Activated CD4-positive, alpha-beta memory T cell treated with anti-CD3 and anti-CD28 coated beads, Interleukin-2, amount 10 ng/mL, durations not matched to agents 7 days and 5 days (primary cell): ENCODE results near the gene MYH4. TPM values are rescaled to one million over a fixed set of nuclear protein-coding genes. Genes with fewer than 3 reads are reported as not detected.

Experiments used
- CTCF ChIA-PET: fragments of 350-600 bp; sonication (Branson Sonifier 250); formaldehyde crosslinking; loops from one replicate; lab custom pipeline; 2021; ENCODE audit warnings: antibody characterized with exemption, inconsistent platforms; lab: Charles Lee
- POLR2A ChIA-PET: fragments of 350-600 bp; sonication (Branson Sonifier 250); formaldehyde crosslinking; loops from one replicate; lab custom pipeline; 2021; ENCODE audit warnings: antibody characterized with exemption; lab: Charles Lee
- DNase-seq: peaks from one replicate; pipeline ENCODE4 v3.0.0-alpha.2; 2020
- H3K27ac Mint-ChIP-seq: one replicate; pipeline ENCODE4 v1.8.0; 2021; ENCODE audit warnings: mild to moderate bottlenecking, mixed read lengths
- H3K27me3 Mint-ChIP-seq: one replicate; pipeline ENCODE4 v1.8.0; 2021; ENCODE audit warnings: mixed read lengths
- H3K36me3 Mint-ChIP-seq: one replicate; pipeline ENCODE4 v1.8.0; 2021; ENCODE audit warnings: low read depth, mixed read lengths
- H3K4me1 Mint-ChIP-seq: one replicate; pipeline ENCODE4 v1.8.0; 2021; ENCODE audit warnings: mixed read lengths
- H3K4me3 Mint-ChIP-seq: one replicate; pipeline ENCODE4 v1.8.0; 2021; ENCODE audit warnings: mild to moderate bottlenecking, mixed read lengths
- H3K9me3 Mint-ChIP-seq: one replicate; pipeline ENCODE4 v1.8.0; 2021; ENCODE audit warnings: mixed read lengths
- total RNA-seq, 2 experiments: library from RNA; stranded (reverse); gene quantifications; one replicate each; pipeline ENCODE4 v1.2.3, GENCODE V29; 2021

MYH4 gene
- total RNA-seq, 2 experiments from 2014 or later: not detected

DNA sequence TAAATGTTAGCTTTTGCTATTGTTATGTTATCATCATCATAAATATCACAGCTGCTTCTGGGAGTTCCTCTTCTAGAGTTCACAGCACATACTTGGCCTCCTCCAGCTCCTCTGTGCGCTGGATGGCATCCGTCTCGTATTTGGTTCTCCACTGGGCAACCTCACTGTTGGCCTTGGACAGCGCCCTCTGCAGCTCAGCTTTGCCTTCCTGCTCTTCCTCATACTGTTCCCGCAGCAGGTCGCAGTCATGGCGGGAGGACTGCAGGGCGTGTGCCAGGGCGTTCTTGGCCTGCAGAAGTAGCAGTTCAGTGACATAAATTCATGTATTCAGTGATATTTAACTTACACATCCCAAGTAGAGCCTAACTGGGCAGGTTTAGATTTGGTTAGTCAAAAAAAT, 71.0 kb downstream of the MYH4 start:
- CTCF ChIA-PET: no interaction called here
- POLR2A ChIA-PET: no interaction called here
- Mint-ChIP-seq H3K27ac (no peak overlapping the region), H3K9me3 (no peaks in the 10 kb centered on the region), H3K27me3 (peaks cover 1% of the 10 kb centered on the region), H3K4me1 (peaks cover 2% of the 10 kb centered on the region), H3K4me3 (no peak overlapping the region), H3K36me3 (no peaks in the 10 kb centered on the region)
- no peak for DNase-seq

DNA sequence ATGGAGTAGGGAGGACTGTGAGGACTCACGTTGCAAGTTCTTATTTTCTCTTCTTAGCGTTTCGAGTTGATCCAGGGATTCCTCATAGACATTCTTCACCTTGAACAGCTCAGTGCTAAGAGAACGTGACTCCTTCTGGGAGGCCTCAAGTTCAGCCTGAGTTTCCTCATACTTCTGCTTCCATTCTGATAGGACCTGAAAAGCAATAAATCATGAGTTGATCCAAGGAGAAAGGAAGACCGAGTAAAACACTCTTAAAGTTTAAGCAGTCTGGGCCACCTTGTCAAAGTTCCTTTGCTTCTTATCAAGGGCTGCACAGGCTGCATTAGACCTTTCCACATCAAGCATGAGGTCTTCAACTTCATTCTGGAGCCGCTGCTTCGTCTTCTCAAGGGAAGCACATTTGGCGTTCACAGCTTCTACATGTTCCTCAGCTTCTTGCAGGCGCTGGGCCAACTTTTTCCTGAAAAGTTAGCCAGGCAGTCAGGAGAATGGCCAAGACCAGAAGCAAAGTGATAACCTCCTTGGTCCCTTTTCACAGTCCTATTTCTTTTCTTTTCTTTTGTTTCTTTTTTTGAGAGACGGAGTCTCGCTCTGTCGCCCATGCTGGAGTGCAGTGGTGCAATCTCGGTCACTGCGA, 72.7 kb downstream of the MYH4 start:
- no peak overlapping the region for H3K4me3 Mint-ChIP-seq
- no peaks in the 10 kb centered on the region for H3K36me3 Mint-ChIP-seq
- no peak overlapping the region for H3K27ac Mint-ChIP-seq
- H3K4me1 Mint-ChIP-seq: peaks cover 2% of the 10 kb centered on the region
- H3K27me3 Mint-ChIP-seq: no peaks in the 10 kb centered on the region
- ChIA-PET CTCF (no interaction called here), POLR2A (no interaction called here)
- no peaks in the 10 kb centered on the region for H3K9me3 Mint-ChIP-seq
- DNase-seq: no peak

DNA sequence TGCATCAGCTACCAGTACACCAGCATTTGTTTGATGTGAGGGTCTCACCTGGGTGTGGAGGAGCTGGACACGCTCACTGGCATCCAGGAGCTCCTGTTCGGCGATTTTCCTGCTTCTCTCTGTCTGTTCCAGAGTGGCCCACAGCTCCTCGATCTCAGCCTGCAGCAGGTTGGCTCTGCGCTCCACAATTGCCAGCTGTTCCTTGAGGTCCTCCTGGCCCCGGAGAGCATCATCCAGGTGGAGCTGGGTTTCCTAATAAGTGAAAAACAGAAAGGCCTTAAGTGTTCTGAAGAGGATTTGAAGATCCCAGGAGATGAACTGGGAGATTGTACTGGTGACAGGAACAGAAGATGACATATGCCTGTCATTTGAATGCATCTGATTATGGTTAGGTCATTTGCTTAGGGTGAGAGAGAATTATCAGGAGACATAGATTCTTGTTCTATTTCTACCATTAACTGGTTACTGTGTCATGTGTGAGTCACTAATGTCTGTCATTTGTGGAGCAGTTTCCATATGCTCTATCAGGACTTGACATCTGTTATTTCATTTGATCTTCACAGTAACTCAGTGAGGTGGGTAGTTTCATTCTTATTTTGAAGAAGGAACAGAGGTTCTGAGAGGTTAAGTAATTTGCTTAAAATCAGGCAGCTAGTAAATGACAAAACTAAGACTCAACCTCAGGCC, 75.0 kb downstream of the MYH4 start:
- H3K4me3 Mint-ChIP-seq: no peak overlapping the region
- peaks cover 2% of the 10 kb centered on the region for H3K27me3 Mint-ChIP-seq
- DNase-seq: no peak
- ChIA-PET POLR2A (no interaction called here), CTCF (no interaction called here)
- no peaks in the 10 kb centered on the region for H3K36me3 Mint-ChIP-seq
- H3K4me1 Mint-ChIP-seq: no peaks in the 10 kb centered on the region
- no peaks in the 10 kb centered on the region for H3K9me3 Mint-ChIP-seq
- no peak overlapping the region for H3K27ac Mint-ChIP-seq

Other genes with a start within 250 kb of the MYH4 start
- gene MYH13, start 96.6 kb downstream of the MYH4 start, total RNA-seq: not detected
- gene MYH8, start 47.6 kb downstream of the MYH4 start, total RNA-seq: not detected
- not detected for gene MYH1, start 49.0 kb upstream of the MYH4 start, total RNA-seq
- gene MYH2, start 80.1 kb upstream of the MYH4 start, total RNA-seq: not detected
- gene MYH3, start 187.8 kb upstream of the MYH4 start, total RNA-seq: 1 to 10 TPM; 2.5 to 3.0 TPM
- gene SCO1, start 228.0 kb upstream of the MYH4 start, total RNA-seq: 10 to 100 TPM; 19.9 to 24.5 TPM
- gene ADPRM, start 228.0 kb upstream of the MYH4 start, total RNA-seq: 10 to 100 TPM; 15.3 to 15.4 TPM